Stimulated activated CD8-positive, alpha-beta memory T cell treated with anti-CD3 and anti-CD28 coated beads, Interleukin-12 subunit alpha, Interleukin-12 subunit beta, amount 100 ng/mL, for 1 hour (primary cell): ENCODE measurements around the gene ISL1.

Experiments
- DNase-seq: peaks from one replicate; pipeline ENCODE4 v3.0.0-alpha.2; 2020; ENCODE audit warnings: low read depth

ISL1 gene

DNA sequence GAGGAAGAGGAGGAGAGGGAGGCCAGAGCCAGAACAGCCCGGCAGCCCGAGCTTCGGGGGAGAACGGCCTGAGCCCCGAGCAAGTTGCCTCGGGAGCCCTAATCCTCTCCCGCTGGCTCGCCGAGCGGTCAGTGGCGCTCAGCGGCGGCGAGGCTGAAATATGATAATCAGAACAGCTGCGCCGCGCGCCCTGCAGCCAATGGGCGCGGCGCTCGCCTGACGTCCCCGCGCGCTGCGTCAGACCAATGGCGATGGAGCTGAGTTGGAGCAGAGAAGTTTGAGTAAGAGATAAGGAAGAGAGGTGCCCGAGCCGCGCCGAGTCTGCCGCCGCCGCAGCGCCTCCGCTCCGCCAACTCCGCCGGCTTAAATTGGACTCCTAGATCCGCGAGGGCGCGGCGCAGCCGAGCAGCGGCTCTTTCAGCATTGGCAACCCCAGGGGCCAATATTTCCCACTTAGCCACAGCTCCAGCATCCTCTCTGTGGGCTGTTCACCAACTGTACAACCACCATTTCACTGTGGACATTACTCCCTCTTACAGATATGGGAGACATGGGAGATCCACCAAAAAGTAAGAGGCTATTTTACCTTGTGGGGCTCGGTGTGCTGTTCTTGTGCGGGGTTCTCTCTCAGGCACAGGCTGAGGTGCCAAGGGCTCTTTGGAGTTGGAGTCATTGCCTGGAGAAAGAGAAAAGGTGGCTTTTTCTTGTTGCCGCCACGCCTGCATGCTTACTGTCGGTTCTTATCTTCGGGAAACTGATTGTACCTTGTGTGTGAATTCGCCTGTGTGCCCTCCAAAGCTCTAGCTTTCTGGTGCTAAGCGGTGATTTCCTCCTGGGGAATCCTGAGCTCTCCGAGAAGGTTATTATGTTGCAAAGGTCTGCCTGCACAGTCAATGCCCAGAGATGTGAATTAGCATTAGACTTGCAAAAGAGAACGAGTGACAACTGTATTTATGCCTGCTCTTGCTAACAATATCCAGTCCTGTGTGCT lies at the start of gene ISL1:
Gene ISL1 (plus strand): TSS at position 318 of the 991 bp plus-strand sequence. CDS start 224 bp downstream, at position 542.
- DNase-seq, result no peak

- DNase-seq, result no peak
These were observed 46.4 kb upstream of the ISL1 start for GRCh38 chr5:51336878-51337277.

DNA sequence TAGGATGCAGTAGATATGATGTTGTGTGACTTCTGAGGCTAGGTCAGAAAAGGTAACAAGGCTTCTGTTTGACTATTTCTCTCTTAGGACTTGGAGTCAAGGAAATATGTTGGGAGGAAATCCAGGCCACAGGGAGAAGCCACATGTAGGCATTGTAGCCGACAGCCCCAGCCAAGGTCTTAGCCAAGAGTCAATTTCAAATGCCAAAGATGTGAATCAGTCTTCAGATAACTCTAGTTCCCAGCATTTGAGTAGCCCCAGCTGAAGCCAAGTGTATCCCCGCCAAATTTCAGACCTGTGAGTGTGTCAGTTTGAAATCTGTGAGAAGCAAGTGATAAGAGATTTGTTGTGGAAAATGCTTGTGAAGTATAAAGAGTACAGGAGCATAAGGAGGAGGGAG lies 38.1 kb upstream of the ISL1 start:
- no peak for DNase-seq

DNA sequence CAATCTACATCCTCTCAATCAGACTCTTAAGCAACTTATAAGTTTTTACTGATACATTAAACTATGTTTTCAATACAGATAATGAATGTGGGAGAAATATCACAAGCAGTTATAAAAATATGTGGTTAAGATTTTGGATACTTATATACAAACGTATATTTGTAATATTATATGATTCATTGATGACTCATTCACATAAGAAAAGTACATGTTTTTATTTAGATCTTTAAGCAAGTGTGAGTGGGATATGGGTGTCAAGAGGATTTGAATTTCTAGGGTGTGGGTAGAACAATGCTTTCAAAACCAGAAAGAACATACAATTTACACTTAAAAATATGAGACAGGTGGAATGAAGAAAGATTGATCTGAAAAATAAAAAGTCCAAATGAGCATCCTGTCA lies 36.1 kb upstream of the ISL1 start:
- no peak for DNase-seq

GRCh38 chr5:51347704-51348103 lies 35.5 kb upstream of the ISL1 start:
- no peak for DNase-seq

GRCh38 chr5:51371052-51371451 lies 12.2 kb upstream of the ISL1 start:
- DNase-seq, result no peak

DNA sequence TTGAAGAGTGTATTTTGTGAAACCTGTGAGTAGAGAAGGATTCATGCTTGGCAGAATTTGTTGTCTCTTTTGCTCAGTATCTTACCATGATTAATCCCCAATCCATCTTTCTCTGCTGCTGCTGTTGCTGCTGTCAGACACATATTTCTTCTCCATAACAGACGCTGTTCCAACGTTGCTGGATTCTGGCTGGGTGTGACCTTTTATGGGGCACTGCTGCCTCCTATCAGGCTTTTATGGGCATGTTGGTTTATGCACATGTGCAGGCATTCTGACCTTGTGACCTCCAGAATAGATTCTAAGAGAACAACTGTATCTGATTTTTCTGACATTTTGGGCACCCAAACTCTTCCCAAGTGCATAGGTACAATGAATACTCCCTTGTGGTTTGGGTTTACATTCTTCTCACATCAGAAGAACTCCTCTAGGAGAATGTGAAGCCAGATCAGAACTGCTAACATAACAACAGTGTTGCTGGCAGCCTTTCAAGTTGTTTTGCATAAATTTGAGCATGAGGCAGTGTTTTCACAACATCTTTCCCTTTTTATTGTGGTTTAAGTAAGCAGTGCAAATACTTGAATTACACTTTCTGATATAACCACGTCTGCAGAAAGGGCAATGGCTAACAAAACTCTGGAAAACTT lies 9.2 kb upstream of the ISL1 start:
- DNase-seq, result no peak

DNA sequence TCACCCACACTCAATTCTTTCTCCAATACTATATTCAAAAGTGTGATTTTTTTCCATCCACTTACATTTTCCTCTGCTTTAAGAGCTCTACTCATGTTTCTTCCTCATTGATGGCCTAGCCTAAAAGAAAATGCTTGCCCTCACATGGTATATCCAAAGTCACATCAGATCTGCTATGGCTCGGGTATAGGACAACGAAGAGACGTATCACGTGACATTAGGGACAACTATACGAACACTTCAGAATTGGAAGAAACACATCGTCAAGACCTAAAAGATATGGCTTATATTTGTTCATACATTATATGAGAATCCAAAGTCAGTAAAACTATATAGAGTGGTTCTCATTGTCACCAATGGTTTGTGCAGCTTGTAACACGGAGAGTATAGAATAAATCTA lies 8.2 kb upstream of the ISL1 start:
- DNase-seq, result no peak

DNA sequence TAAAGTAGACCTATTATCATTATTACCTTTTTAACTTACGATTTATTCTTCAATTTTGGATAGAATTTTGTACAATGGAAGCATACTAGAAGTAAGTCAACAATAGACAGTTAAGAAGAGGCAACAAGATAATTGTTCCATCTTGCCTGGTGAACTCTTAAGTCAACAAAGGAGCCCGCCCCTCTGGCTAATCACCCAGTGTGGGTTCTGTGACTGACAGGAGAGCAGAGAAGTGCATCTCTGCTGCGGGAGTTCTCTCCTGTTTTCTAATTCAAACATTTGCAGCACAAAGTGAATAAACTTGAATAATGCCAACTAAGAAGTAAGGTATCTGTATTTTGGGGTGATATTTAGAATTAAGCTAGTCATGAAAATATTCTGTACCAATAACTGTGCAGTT lies 6.7 kb upstream of the ISL1 start:
- no peak for DNase-seq

- DNase-seq, result no peak
These were observed 5.8 kb upstream of the ISL1 start for GRCh38 chr5:51377151-51378060.

GRCh38 chr5:51378061-51378409 lies 5.2 kb upstream of the ISL1 start:
- DNase-seq, result no peak

DNA sequence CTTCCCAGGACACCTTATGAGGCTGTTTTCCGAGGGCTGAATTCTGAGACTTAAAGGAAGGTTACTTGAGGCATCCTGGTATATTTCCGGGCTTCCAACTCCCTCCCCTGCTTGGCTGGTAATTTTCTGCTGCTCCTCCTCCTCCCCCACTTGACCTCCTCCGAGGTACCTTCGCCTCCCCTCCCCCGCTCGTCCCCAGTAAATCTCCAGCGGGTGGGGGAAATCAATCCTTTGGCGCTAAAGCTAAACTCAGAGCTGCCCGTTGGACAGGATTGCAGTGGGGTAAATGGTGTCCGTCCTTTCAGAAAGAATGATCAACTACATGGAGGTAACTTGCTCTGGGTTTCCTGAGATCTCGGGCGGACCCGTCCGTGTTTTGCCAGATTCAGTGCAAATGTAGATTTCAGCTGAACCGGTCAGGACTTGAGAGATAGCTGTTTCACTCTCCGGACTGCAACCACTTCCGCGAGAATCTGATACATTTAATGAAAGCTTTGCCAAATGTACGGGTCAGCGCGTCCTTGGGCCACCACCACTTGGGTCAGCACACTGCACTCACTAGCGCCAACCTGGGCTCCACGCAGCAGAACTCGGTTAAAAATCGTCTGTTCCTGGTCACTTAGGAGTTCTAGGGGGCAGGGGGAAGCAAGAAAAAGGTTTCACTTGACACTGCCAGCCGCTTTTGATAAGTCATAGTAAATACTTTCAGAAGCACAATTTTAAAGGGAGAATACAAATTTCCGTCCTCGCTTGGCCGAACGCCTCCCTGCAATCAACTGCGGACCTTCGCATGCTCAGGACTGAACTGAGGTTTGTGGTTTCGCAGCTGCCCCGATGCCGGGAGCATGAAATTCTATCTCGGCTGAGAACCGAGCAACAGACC lies 4.6 kb upstream of the ISL1 start:
- no peak for DNase-seq

DNA sequence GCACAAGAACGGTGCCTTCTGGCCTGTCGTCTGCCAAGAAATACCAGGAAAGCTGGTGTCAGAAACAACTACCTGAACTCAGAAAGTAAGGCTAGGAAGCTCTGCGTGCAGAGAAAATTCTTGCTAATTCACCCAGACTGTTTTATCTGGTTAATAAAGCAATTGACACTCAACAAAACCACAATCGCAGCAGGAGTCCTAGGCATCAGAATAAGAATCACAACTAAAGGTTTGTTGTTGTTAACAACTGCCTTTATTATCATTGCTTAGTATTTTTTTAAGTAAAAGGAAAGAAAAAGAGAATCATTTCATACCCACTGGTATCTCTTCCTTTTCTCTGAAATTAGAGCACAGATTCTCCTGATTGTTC lies 3.9 kb upstream of the ISL1 start:
- DNase-seq, result no peak

DNA sequence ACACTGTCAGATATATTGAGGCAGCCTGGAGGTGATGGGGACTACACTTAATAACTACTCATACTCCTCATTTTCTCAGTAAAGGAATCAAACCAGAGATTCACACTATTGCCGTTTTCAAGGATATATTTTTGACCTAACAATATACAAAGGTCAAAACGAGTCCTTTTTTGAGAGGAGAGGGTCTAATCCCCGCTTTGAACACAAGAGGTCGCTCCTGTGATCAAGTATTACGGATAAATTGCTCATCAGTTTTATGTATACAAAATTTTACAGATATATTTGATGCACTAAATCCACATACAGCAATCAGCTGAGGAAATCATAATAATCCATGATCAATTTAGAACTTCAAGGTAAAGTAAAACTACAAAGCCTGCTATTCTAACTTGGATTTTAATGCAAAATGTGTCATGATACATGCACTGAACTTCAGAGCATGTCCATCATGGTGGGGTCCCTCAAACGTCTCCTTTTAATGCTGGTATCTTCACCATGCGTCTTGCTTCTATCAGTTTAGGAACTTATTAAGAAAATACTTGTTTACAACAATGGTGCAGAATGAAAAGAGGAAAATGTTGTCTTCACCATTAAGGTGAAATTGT lies 2.5 kb upstream of the ISL1 start:
- DNase-seq, result no peak

GRCh38 chr5:51381761-51382474 lies 1.3 kb upstream of the ISL1 start:
- DNase-seq, result no peak

DNA sequence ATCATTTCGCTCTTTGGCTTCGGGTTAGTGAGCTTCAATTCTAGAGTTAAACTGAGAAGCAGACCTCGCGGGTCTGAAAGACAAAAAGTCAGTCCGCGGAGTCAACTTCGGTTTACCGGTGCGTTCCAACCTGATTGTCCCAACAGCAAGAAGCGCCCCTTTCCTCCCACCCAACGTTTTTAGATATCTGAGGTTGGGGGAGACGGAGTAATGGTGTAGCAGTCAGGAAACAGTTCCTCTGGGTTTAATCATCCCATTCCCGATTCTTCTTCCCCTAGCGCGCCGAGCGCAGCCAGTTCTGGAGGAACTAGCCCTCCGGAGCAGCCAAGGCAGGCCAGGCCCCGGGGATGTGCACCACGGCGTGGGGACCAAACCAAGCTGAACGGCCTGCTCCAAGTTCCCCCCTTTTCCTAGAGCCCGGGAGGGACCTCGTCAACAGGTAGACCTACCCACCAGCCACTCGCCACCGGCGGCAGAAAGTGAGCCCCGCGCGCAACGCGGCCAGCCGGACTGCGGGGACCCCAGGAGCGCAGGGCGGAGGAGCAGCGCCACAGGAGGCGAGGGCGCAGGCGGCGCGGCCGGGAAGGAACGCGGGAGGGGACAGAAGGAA lies 622 bp upstream of the ISL1 start:
- no peak for DNase-seq

- no peak for DNase-seq
These were observed 1.1 kb downstream of the ISL1 start for GRCh38 chr5:51384281-51384840.

DNA sequence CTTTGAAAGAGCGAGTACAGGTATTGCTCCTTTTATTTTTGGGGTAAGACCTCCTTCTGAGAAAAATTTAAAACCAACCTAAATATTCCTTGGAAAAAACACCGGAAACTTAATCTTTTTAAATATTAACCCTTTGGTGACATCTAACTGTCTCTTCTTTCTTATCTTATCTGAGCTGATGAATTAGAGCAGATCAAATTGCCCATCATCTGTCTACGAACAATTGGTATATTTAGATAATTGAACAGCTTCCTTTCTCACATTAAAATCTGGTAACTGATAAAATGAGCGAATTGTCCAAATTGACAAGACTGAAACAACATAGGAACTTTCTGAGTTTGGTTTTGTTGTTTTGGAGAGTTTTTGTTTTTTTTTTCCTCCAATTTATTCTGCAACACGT lies 2.0 kb downstream of the ISL1 start:
- no peak for DNase-seq
